ENCODE data around the gene NEUROD6. TPM values are rescaled to one million over a fixed set of nuclear protein-coding genes. Genes with fewer than 3 reads are reported as not detected.

NEUROD6 gene
- polyA plus RNA-seq, 2 donors, result 0.01 TPM; not detected in 1

DNA sequence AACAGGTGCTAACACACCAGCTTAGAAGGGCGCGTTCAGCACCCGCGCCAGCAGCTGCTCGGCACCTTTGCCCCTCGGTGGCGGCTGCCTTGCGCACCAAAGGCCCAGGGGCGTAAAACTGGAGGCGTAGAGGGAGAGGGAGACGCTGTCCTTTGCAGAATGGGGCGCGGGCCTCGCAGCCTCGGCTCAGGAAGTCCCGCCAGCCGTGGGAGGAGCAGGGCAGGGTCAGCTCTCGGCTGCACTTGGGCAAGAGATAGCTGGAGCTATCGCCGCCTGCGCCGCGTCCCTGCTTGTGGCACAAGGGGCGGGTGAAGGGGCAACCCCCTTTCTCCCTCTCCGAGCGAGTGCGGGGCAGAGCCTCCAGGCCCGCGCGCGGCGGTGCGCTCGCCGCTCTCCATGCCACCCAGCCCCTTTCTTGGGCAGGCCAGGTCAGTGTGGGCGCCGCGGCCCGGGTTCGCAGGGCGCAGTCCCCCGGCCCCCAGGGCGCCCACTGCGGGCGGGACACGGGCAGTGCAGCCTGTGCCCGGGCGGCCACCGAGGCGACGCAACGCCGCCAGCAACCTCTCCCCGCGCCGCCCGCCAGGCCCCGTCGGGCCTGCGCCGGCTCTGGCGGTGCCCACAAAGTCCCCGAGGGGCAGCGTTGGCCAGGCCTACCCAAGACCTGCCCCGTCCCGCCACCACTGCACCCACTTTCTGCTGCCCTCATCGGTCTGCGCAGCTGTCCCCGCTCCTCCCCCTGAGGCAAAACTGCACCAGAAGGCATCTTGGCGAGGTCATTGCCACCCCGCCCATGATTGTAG, 4.1 kb downstream of the NEUROD6 start:
- no peaks in the 10 kb centered on the region for H3K36me3 ChIP-seq (ENCODE audit: control insufficient read depth in 2 of 2, insufficient read depth in 2 of 2, low read length in 1 of 2)
- peaks cover 2 to 5% of the 10 kb centered on the region in 2 donors for H3K4me1 ChIP-seq (ENCODE audit: control insufficient read depth in 2 of 2, insufficient read depth in 2 of 2, low read length in 1 of 2)
- H3K9me3 ChIP-seq (ENCODE audit: control insufficient read depth in 2 of 2, insufficient read depth in 1 of 2, low read depth in 1 of 2, low read length in 1 of 2), result no peaks in the 10 kb centered on the region
- H3K4me3 ChIP-seq (ENCODE audit: low read depth in 1 of 2, low read length in 2 of 2), result peak overlapping the region in 1 of 2 donors; percentile 0
- 8 to 9% methylated on average over 54 to 71 of the region's 71 CpGs for WGBS, 2 donors
- H3K27me3 ChIP-seq (ENCODE audit: control insufficient read depth in 1 of 2, insufficient read depth in 2 of 2, low read length in 2 of 2), result peaks cover 0 to 2% of the 10 kb centered on the region in 2 donors
- no peak overlapping the region for H3K27ac ChIP-seq (ENCODE audit: low read depth in 2 of 2, low read length in 1 of 2)

DNA sequence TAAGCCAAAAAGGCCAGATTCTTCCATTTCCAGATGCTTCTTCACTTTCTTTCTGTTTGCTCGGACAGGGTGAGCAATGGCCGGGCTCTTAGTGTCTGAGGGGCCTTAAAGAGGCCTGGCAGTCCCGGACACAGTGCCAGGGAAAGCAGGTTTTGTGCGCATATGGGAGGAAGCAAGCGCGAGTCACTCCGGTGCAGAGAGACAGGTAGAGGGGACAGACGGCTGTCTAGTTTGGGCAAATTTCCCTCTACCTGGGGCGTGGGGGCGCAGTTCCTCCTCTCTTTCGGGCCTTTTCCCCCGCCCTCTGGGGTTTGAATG, 4.7 kb downstream of the NEUROD6 start:
- H3K9me3 ChIP-seq (ENCODE audit: control insufficient read depth in 2 of 2, insufficient read depth in 1 of 2, low read depth in 1 of 2, low read length in 1 of 2), result no peaks in the 10 kb centered on the region
- H3K36me3 ChIP-seq (ENCODE audit: control insufficient read depth in 2 of 2, insufficient read depth in 2 of 2, low read length in 1 of 2), result no peaks in the 10 kb centered on the region
- no peak overlapping the region for H3K27ac ChIP-seq (ENCODE audit: low read depth in 2 of 2, low read length in 1 of 2)
- H3K27me3 ChIP-seq (ENCODE audit: control insufficient read depth in 1 of 2, insufficient read depth in 2 of 2, low read length in 2 of 2), result peaks cover 0 to 2% of the 10 kb centered on the region in 2 donors
- peak overlapping the region in 1 of 2 donors; percentile 0 for H3K4me3 ChIP-seq (ENCODE audit: low read depth in 1 of 2, low read length in 2 of 2)
- peaks cover 2 to 5% of the 10 kb centered on the region in 2 donors for H3K4me1 ChIP-seq (ENCODE audit: control insufficient read depth in 2 of 2, insufficient read depth in 2 of 2, low read length in 1 of 2)
- 15 to 16% methylated on average over 11 to 12 of the region's 12 CpGs for WGBS, 2 donors

- Histone ChIP-seq H3K9me3 (ENCODE audit: control insufficient read depth in 2 of 2, insufficient read depth in 1 of 2, low read depth in 1 of 2, low read length in 1 of 2) (no peaks in the 10 kb centered on the region), H3K36me3 (ENCODE audit: control insufficient read depth in 2 of 2, insufficient read depth in 2 of 2, low read length in 1 of 2) (no peaks in the 10 kb centered on the region), H3K27ac (ENCODE audit: low read depth in 2 of 2, low read length in 1 of 2) (no peak overlapping the region), H3K4me3 (ENCODE audit: low read depth in 1 of 2, low read length in 2 of 2) (no peak overlapping the region), H3K4me1 (ENCODE audit: control insufficient read depth in 2 of 2, insufficient read depth in 2 of 2, low read length in 1 of 2) (peaks cover 2 to 5% of the 10 kb centered on the region in 2 donors), H3K27me3 (ENCODE audit: control insufficient read depth in 1 of 2, insufficient read depth in 2 of 2, low read length in 2 of 2) (peaks cover 0 to 2% of the 10 kb centered on the region in 2 donors)
- 49 to 53% methylated on average over 16 of the region's 16 CpGs for WGBS, 2 donors
Observed at GRCh38 chr7:31335161-31335856, 5.2 kb downstream of the NEUROD6 start.

DNA sequence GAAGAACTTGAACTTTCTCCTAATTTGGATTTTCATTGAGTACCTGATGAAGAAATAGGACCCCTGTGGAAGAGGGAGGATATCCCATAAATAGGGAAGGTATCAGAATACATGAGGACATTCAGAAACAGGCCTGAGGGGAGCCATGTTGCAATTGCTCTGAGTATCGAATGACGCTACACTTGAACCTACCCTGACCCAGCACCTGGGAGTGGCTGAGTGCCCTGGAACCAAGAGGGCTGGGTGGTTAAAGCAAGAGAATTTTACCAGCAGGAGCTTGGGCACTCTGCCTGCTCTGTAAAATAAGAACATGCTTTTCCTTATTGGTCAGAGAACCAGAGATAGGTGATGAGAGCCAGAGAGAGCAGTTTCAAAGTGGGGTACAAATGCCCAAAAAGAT, 7.2 kb downstream of the NEUROD6 start:
- H3K4me3 ChIP-seq (ENCODE audit: low read depth in 1 of 2, low read length in 2 of 2), result no peak overlapping the region
- H3K9me3 ChIP-seq (ENCODE audit: control insufficient read depth in 2 of 2, insufficient read depth in 1 of 2, low read depth in 1 of 2, low read length in 1 of 2), result no peaks in the 10 kb centered on the region
- 79 to 83% methylated on average over 2 of the region's 2 CpGs for WGBS, 2 donors
- H3K36me3 ChIP-seq (ENCODE audit: control insufficient read depth in 2 of 2, insufficient read depth in 2 of 2, low read length in 1 of 2), result no peaks in the 10 kb centered on the region
- H3K4me1 ChIP-seq (ENCODE audit: control insufficient read depth in 2 of 2, insufficient read depth in 2 of 2, low read length in 1 of 2), result peaks cover 2 to 5% of the 10 kb centered on the region in 2 donors
- H3K27ac ChIP-seq (ENCODE audit: low read depth in 2 of 2, low read length in 1 of 2), result no peak overlapping the region
- peaks cover 0 to 2% of the 10 kb centered on the region in 2 donors for H3K27me3 ChIP-seq (ENCODE audit: control insufficient read depth in 1 of 2, insufficient read depth in 2 of 2, low read length in 2 of 2)

DNA sequence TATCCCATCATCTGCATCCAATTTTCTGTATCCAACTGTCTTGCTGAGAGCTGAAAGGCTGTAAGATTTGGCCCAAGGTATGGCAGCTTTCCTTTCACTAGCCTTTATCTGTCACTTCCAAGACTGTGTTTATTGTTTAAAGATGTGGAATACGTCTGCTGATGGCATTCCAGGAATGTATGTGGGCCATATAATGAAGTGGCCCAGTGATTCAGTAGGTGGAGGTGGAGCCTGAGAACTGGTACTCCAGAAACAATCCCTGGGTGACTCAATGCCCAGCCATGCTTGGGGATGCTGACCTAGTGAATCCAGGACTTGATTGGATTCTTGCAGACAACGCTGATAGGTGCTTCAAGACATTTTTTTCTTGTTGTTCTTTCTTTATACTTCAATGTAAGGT, 13.5 kb downstream of the NEUROD6 start:
- Histone ChIP-seq H3K27ac (ENCODE audit: low read depth in 2 of 2, low read length in 1 of 2) (no peak overlapping the region), H3K4me3 (ENCODE audit: low read depth in 1 of 2, low read length in 2 of 2) (no peak overlapping the region)
- WGBS, 2 donors, result 46 to 49% methylated on average over 2 of the region's 2 CpGs

DNA sequence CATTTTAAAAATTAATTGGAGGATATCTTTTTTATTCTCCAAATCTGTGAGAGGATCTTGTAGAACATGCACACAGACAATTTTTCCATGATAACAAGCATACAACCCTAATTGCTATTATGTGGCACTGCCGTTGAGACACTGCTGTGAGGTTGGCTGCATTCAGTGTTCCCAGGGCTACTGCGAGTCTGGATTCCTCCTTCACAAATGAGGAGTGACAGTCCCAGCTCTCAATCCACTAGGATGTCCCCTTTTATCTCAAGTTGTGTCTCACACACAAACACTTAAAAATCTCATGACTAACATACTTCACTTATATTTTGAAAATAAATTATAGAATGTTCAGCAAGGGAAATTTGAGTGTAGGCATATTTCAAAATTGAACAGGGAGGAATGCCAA, 14.1 kb downstream of the NEUROD6 start:
- Histone ChIP-seq H3K9me3 (ENCODE audit: control insufficient read depth in 2 of 2, insufficient read depth in 1 of 2, low read depth in 1 of 2, low read length in 1 of 2) (peaks cover 0 to 3% of the 10 kb centered on the region in 2 donors), H3K4me1 (ENCODE audit: control insufficient read depth in 2 of 2, insufficient read depth in 2 of 2, low read length in 1 of 2) (no peaks in the 10 kb centered on the region), H3K36me3 (ENCODE audit: control insufficient read depth in 2 of 2, insufficient read depth in 2 of 2, low read length in 1 of 2) (no peaks in the 10 kb centered on the region), H3K27me3 (ENCODE audit: control insufficient read depth in 1 of 2, insufficient read depth in 2 of 2, low read length in 2 of 2) (no peaks in the 10 kb centered on the region), H3K27ac (ENCODE audit: low read depth in 2 of 2, low read length in 1 of 2) (no peak overlapping the region), H3K4me3 (ENCODE audit: low read depth in 1 of 2, low read length in 2 of 2) (no peak overlapping the region)
- WGBS, 2 donors, result 59 to 69% methylated on average over 2 of the region's 2 CpGs

More for the DNA sequence above, 13.5 kb downstream of the NEUROD6 start:
- Histone ChIP-seq H3K27me3 (ENCODE audit: control insufficient read depth in 1 of 2, insufficient read depth in 2 of 2, low read length in 2 of 2) (no peaks in the 10 kb centered on the region), H3K9me3 (ENCODE audit: control insufficient read depth in 2 of 2, insufficient read depth in 1 of 2, low read depth in 1 of 2, low read length in 1 of 2) (peaks cover 0 to 3% of the 10 kb centered on the region in 2 donors), H3K4me1 (ENCODE audit: control insufficient read depth in 2 of 2, insufficient read depth in 2 of 2, low read length in 1 of 2) (no peaks in the 10 kb centered on the region), H3K36me3 (ENCODE audit: control insufficient read depth in 2 of 2, insufficient read depth in 2 of 2, low read length in 1 of 2) (no peaks in the 10 kb centered on the region)

DNA sequence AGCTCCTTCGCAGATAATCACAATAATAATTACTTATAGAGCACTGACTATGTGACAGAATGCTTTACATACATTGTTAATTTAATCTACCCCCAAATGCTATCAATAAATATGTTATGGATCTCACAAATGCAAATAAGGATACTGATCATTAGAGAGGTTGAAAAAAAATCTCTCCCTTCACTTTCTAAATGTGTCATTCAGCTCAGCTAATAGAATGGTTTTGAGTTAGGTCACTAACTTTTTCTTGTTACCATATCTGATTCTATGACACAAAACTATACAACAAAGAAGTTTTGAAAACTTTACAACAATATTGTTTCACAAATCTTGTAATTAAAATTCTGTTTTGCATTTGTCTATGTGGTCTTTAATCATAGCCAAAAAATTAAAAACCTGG, 17.4 kb downstream of the NEUROD6 start:
- Histone ChIP-seq H3K27ac (ENCODE audit: low read depth in 2 of 2, low read length in 1 of 2) (no peak overlapping the region), H3K4me3 (ENCODE audit: low read depth in 1 of 2, low read length in 2 of 2) (no peak overlapping the region), H3K4me1 (ENCODE audit: control insufficient read depth in 2 of 2, insufficient read depth in 2 of 2, low read length in 1 of 2) (no peaks in the 10 kb centered on the region), H3K9me3 (ENCODE audit: control insufficient read depth in 2 of 2, insufficient read depth in 1 of 2, low read depth in 1 of 2, low read length in 1 of 2) (peaks cover 0 to 3% of the 10 kb centered on the region in 2 donors), H3K36me3 (ENCODE audit: control insufficient read depth in 2 of 2, insufficient read depth in 2 of 2, low read length in 1 of 2) (no peaks in the 10 kb centered on the region), H3K27me3 (ENCODE audit: control insufficient read depth in 1 of 2, insufficient read depth in 2 of 2, low read length in 2 of 2) (no peaks in the 10 kb centered on the region)
- 63 to 67% methylated on average over 1 of the region's 1 CpG for WGBS, 2 donors

- Histone ChIP-seq H3K27me3 (ENCODE audit: control insufficient read depth in 1 of 2, insufficient read depth in 2 of 2, low read length in 2 of 2) (no peaks in the 10 kb centered on the region), H3K4me1 (ENCODE audit: control insufficient read depth in 2 of 2, insufficient read depth in 2 of 2, low read length in 1 of 2) (no peaks in the 10 kb centered on the region), H3K4me3 (ENCODE audit: low read depth in 1 of 2, low read length in 2 of 2) (no peak overlapping the region), H3K27ac (ENCODE audit: low read depth in 2 of 2, low read length in 1 of 2) (no peak overlapping the region), H3K36me3 (ENCODE audit: control insufficient read depth in 2 of 2, insufficient read depth in 2 of 2, low read length in 1 of 2) (no peaks in the 10 kb centered on the region), H3K9me3 (ENCODE audit: control insufficient read depth in 2 of 2, insufficient read depth in 1 of 2, low read depth in 1 of 2, low read length in 1 of 2) (peaks cover 0 to under 1% of the 10 kb centered on the region in 2 donors)
Observed at GRCh38 chr7:31320675-31321074, 19.9 kb downstream of the NEUROD6 start.

DNA sequence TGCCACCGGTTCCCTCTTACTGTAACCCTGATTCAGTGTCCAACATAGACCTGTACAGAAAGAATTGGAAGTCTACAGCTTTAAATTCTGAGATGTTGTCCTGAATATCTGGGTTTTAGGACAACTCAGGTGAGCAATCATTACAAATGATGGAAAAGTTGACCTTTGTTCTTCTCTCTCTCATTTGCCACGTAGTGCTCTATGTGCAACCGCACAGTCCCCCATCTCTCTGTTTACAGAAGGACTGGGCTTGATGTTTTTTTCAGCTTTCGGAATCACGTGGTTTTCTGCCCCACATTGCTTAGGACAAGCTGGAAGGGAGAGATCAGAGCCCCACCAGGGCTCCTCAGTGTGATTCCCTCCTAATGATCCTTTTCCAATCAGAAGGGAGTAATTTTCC, 22.2 kb downstream of the NEUROD6 start:
- Histone ChIP-seq H3K36me3 (ENCODE audit: control insufficient read depth in 2 of 2, insufficient read depth in 2 of 2, low read length in 1 of 2) (no peaks in the 10 kb centered on the region), H3K4me1 (ENCODE audit: control insufficient read depth in 2 of 2, insufficient read depth in 2 of 2, low read length in 1 of 2) (no peaks in the 10 kb centered on the region), H3K9me3 (ENCODE audit: control insufficient read depth in 2 of 2, insufficient read depth in 1 of 2, low read depth in 1 of 2, low read length in 1 of 2) (no peaks in the 10 kb centered on the region), H3K4me3 (ENCODE audit: low read depth in 1 of 2, low read length in 2 of 2) (no peak overlapping the region), H3K27ac (ENCODE audit: low read depth in 2 of 2, low read length in 1 of 2) (no peak overlapping the region), H3K27me3 (ENCODE audit: control insufficient read depth in 1 of 2, insufficient read depth in 2 of 2, low read length in 2 of 2) (no peaks in the 10 kb centered on the region)
- 49 to 58% methylated on average over 5 of the region's 5 CpGs for WGBS, 2 donors
